Measurements from ENCODE around the gene ZBTB20. TPM values are rescaled to one million over a fixed set of nuclear protein-coding genes. Genes with fewer than 3 reads are reported as not detected.

Gene ZBTB20
- total and polyA plus RNA-seq, 10 of the 15 experiments (the other 5 are each of a cell fraction or from before 2014, with no cell fraction given), result 0.20 to 5.5 (median 2.2) TPM

GRCh38 chr3:114967168-114967567 lies 179.9 kb downstream of the ZBTB20 start:
- DNase-seq (ENCODE audit: low read depth, low spot score) (no peak), ATAC-seq (no peak), FAIRE-seq (no peak)
- CTCF ChIA-PET, result no interaction called here
- SMC1A ChIA-PET (ENCODE audit: uncharacterized antibody, unreplicated experiment), result no interaction called here
- intact Hi-C loops (cut with micrococcal nuclease; ENCODE audit: unreplicated experiment) (no loop called here), in situ Hi-C loops (cut with MboI) (no loop called here)
- no peaks in the 10 kb centered on the region for H3K36me3 ChIP-seq (ENCODE audit: control insufficient read depth in 2 of 2, insufficient read depth in 2 of 2, low read length in 1 of 2)
- no TSS peak for BruUV-seq (replicated peaks)
- H3K4me1 ChIP-seq (ENCODE audit: control insufficient read depth, insufficient read depth, low read length), result no peaks in the 10 kb centered on the region
- H3K9ac ChIP-seq (ENCODE audit: control insufficient read depth, insufficient read depth, low read length), result no peak overlapping the region
- H3K27me3 ChIP-seq (replicated peaks in 1 of 2; ENCODE audit: control insufficient read depth in 2 of 2, insufficient read depth in 2 of 2, low read length in 1 of 2), result no peaks in the 10 kb centered on the region
- H3K4me3 ChIP-seq, result no peak overlapping the region
- RAD21 ChIA-PET (ENCODE audit: unreplicated experiment), result no interaction called here
- H3K79me2 ChIP-seq (ENCODE audit: control insufficient read depth, insufficient read depth, low read length), result no peaks in the 10 kb centered on the region
- H4K20me1 ChIP-seq (ENCODE audit: control insufficient read depth, insufficient read depth), result no peaks in the 10 kb centered on the region
- no peaks in the 10 kb centered on the region for H3K9me3 ChIP-seq (replicated peaks; ENCODE audit: control insufficient read depth, insufficient read depth, low read length)
- whole genome bisulfite sequencing (ENCODE audit: insufficient coverage, insufficient replicate concordance, low lambda C conversion rate, missing lambda C conversion rate), result 44% methylated on average over 1 of the region's 1 CpG
- H3K27ac ChIP-seq (ENCODE audit: control insufficient read depth, insufficient read depth), result no peak overlapping the region
- POLR2A ChIA-PET, result no interaction called here
- no peak overlapping the region for H3K4me2 ChIP-seq (ENCODE audit: control insufficient read depth, insufficient read depth)
- TF ChIP-seq ZZZ3 (IDR thresholded peaks at IDR 0.05; ENCODE audit: control insufficient read depth, insufficient read length, low read depth) (no peak), SMAD1 (IDR thresholded peaks at IDR 0.05; ENCODE audit: low read depth, partially characterized antibody) (no peak), ZNF274 (IDR thresholded peaks at IDR 0.05; ENCODE audit: insufficient read depth, insufficient read length) (no peak)
- H2AFZ ChIP-seq (ENCODE audit: control insufficient read depth, low read depth, low read length), result no peak overlapping the region

GRCh38 chr3:114962189-114962588 lies 184.9 kb downstream of the ZBTB20 start:
- ChIA-PET POLR2A (no interaction called here), RAD21 (ENCODE audit: unreplicated experiment) (interaction anchor here (1.0 kb wide), 1 partner anchor 15 kb away, joined by 3 read pairs; no protein-coding TSS in a partner anchor), SMC1A (ENCODE audit: uncharacterized antibody, unreplicated experiment) (interaction anchor here (0.9 kb wide), 1 partner anchor 99 kb away, joined by 3 read pairs; no protein-coding TSS in a partner anchor), CTCF (no interaction called here)
- in situ Hi-C loops (cut with MboI) (no loop called here), intact Hi-C loops (cut with micrococcal nuclease; ENCODE audit: unreplicated experiment) (no loop called here)
- Histone ChIP-seq H3K4me2 (ENCODE audit: control insufficient read depth, insufficient read depth) (no peak overlapping the region), H4K20me1 (ENCODE audit: control insufficient read depth, insufficient read depth) (no peaks in the 10 kb centered on the region), H3K4me3 (no peak overlapping the region), H3K27me3 (replicated peaks in 1 of 2; ENCODE audit: control insufficient read depth in 2 of 2, insufficient read depth in 2 of 2, low read length in 1 of 2) (no peaks in the 10 kb centered on the region), H2AFZ (ENCODE audit: control insufficient read depth, low read depth, low read length) (no peak overlapping the region), H3K79me2 (ENCODE audit: control insufficient read depth, insufficient read depth, low read length) (no peaks in the 10 kb centered on the region), H3K4me1 (ENCODE audit: control insufficient read depth, insufficient read depth, low read length) (no peaks in the 10 kb centered on the region; the same call in 1 of the 2 replicates), H3K27ac (ENCODE audit: control insufficient read depth, insufficient read depth) (no peak overlapping the region), H3K9me3 (replicated peaks; ENCODE audit: control insufficient read depth, insufficient read depth, low read length) (no peaks in the 10 kb centered on the region), H3K36me3 (ENCODE audit: control insufficient read depth in 2 of 2, insufficient read depth in 2 of 2, low read length in 1 of 2) (no peaks in the 10 kb centered on the region), H3K9ac (ENCODE audit: control insufficient read depth, insufficient read depth, low read length) (no peak overlapping the region)
- no peak for ATAC-seq
- no peak for FAIRE-seq
- WGBS (ENCODE audit: insufficient coverage, insufficient replicate concordance, low lambda C conversion rate, missing lambda C conversion rate), result 76% methylated on average over 2 of the region's 2 CpGs
- no TSS peak for BruUV-seq (replicated peaks)
- TF ChIP-seq SREBF2 (IDR thresholded peaks at IDR 0.05; ENCODE audit: low read length) (no peak), BCL11A (IDR thresholded peaks at IDR 0.05; ENCODE audit: low read depth, low read length) (no peak), CREM (IDR thresholded peaks at IDR 0.05; ENCODE audit: low read depth) (no peak), STAT1 (conservative IDR thresholded peaks at IDR 0.05) (no peak), SMAD5 (IDR thresholded peaks at IDR 0.05; ENCODE audit: low read depth) (no peak), POLR2A (IDR thresholded peaks at IDR 0.05; ENCODE audit: low read depth, low read length) (no peak), ZBED1 (IDR thresholded peaks at IDR 0.05; ENCODE audit: borderline replicate concordance) (no peak)
- DNase-seq (ENCODE audit: low read depth, low spot score), result no peak
